Activated T-cell treated with anti-CD3 and anti-CD28 coated beads, Interleukin-2, amount 50 U/mL, for 48 hours (primary cell): ENCODE data around the gene CHRD.
"Not testable (repeated sequence)": the region's sequence is repeated elsewhere in the genome, so short reads cannot be mapped to it uniquely, and the experiment has no call there.

Experiments used
- DNase-seq, 2 experiments: peaks; one replicate each; pipeline ENCODE4 v3.0.0-alpha.2; 2020

Gene CHRD

GRCh38 chr3:184379358-184380184 lies at the start of gene CHRD:
TSS of gene CHRD (plus strand) at chr3:184380054. CDS start at chr3:184380319, 265 bp downstream.
- no peak for DNase-seq

GRCh38 chr3:184332370-184333090 lies 47.3 kb upstream of the CHRD start:
- DNase-seq, result no peak

- DNase-seq, result no peak
Observed at GRCh38 chr3:184333190-184333589, 46.7 kb upstream of the CHRD start.

GRCh38 chr3:184333700-184334099 lies 46.2 kb upstream of the CHRD start:
- no peak for DNase-seq

- peak; percentile 66 to 67 for DNase-seq
Observed at GRCh38 chr3:184334470-184335158, 45.2 kb upstream of the CHRD start.

- no peak for DNase-seq
Observed at GRCh38 chr3:184335291-184335660, 44.6 kb upstream of the CHRD start.

- peak; percentile 91 to 94 for DNase-seq
Observed at GRCh38 chr3:184335661-184336546, 44.0 kb upstream of the CHRD start.

GRCh38 chr3:184336547-184337398 lies 43.1 kb upstream of the CHRD start:
- DNase-seq, result no peak

- DNase-seq, result no peak
Observed at GRCh38 chr3:184337399-184337714, 42.5 kb upstream of the CHRD start, which contains the start of gene FAM131A. TSS of gene FAM131A (plus strand) at chr3:184337600. CDS start at chr3:184337631, 31 bp downstream.

- no peak for DNase-seq
Observed at GRCh38 chr3:184337981-184338380, 41.9 kb upstream of the CHRD start.

GRCh38 chr3:184338511-184338945 lies 41.3 kb upstream of the CHRD start:
- no peak for DNase-seq

- no peak for DNase-seq
Observed at GRCh38 chr3:184339001-184339400, 40.9 kb upstream of the CHRD start.

GRCh38 chr3:184339451-184340135 lies 40.3 kb upstream of the CHRD start:
- not testable (repeated sequence) for DNase-seq

- no peak for DNase-seq
Observed at GRCh38 chr3:184341925-184342324, 37.9 kb upstream of the CHRD start.

GRCh38 chr3:184343200-184343876 lies 36.5 kb upstream of the CHRD start:
- DNase-seq, result no peak

GRCh38 chr3:184344579-184345316 lies 35.1 kb upstream of the CHRD start:
- DNase-seq, result no peak

GRCh38 chr3:184345317-184346144 lies 34.3 kb upstream of the CHRD start:
- no peak for DNase-seq

GRCh38 chr3:184346480-184347190 lies 33.2 kb upstream of the CHRD start:
- no peak for DNase-seq
